Ectodermal cell (in vitro differentiated cells): ENCODE measurements around the gene SMIM10L2A.
"Not testable (repeated sequence)": the region's sequence is repeated elsewhere in the genome, so short reads cannot be mapped to it uniquely, and the experiment has no call there.

Source experiments
- H3K27ac ChIP-seq: 2 replicates; pipeline ENCODE4 v1.7.0; 2013; ENCODE audit warnings: mild to moderate bottlenecking, low read depth, low read length; ENCODE audit not compliant: insufficient read depth, poor library complexity, severe bottlenecking
- H3K27me3 ChIP-seq: 2 replicates; pipeline ENCODE4 v1.7.0; 2013; ENCODE audit warnings: mild to moderate bottlenecking, low read length; ENCODE audit not compliant: insufficient read depth, control insufficient read depth, poor library complexity, severe bottlenecking
- H3K36me3 ChIP-seq: one replicate; pipeline ENCODE4 v1.7.0; 2013; ENCODE audit warnings: low read length; ENCODE audit not compliant: control insufficient read depth, insufficient read depth
- H3K4me1 ChIP-seq: one replicate; pipeline ENCODE4 v1.7.0; 2013; ENCODE audit warnings: low read length; ENCODE audit not compliant: control insufficient read depth, insufficient read depth
- H3K4me3 ChIP-seq: 2 replicates; pipeline ENCODE4 v1.7.0; 2013; ENCODE audit warnings: low read depth, low read length, control low read depth; ENCODE audit not compliant: insufficient read depth
- H3K9me3 ChIP-seq: 2 replicates; pipeline ENCODE4 v1.7.0; 2013; ENCODE audit warnings: mild to moderate bottlenecking, low read length, moderate library complexity; ENCODE audit not compliant: control insufficient read depth
- WGBS, 2 experiments: methylation state at CpG; one replicate each; pipeline ENCODE4 v1.1.7; 2013; ENCODE audit warnings: missing lambda C conversion rate in 2 of 2; 5-methylcytosine and 5-hydroxymethylcytosine counted together

SMIM10L2A gene

DNA sequence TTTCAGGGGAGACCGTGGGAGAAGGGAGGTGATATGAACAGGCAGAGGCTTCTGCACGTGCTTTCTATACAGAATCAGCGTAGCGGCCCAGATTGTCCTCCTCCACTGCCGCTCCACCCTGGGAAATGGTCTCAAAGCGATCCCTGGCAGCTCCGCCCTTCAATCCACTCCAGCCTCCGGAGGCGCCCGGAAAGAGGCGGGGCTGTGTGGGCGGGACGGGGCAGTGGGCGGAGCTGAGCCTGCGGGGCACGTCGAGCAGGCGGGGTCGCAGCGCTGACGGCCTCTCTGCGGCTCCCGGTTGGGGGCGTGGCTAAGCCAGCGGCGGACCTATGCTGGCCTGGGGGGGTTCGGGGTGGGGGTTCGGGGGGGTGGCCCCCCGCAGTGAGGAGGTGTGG lies 210 bp upstream of the SMIM10L2A start:
- WGBS, 2 experiments: 2 to 4% methylated on average over 23 to 24 of the region's 29 CpGs
- H3K9me3 ChIP-seq: no peaks in the 10 kb centered on the region
- peaks cover 7% of the 10 kb centered on the region for H3K27me3 ChIP-seq
- H3K4me1 ChIP-seq: no peaks in the 10 kb centered on the region
- H3K27ac ChIP-seq: no peak overlapping the region
- H3K36me3 ChIP-seq: no peaks in the 10 kb centered on the region
- peak overlapping the region; percentile 37 for H3K4me3 ChIP-seq

- H3K4me3 ChIP-seq: peak overlapping the region; percentile 37
- H3K27ac ChIP-seq: not testable (repeated sequence)
These were observed 1.0 kb downstream of the SMIM10L2A start for GRCh38 chrX:135422810-135423168.

GRCh38 chrX:135423173-135423864 lies 1.6 kb downstream of the SMIM10L2A start:
- WGBS, 2 experiments: 72 to 74% methylated on average over 7 to 8 of the region's 9 CpGs
- H3K4me3 ChIP-seq, H3K27ac ChIP-seq: not testable (repeated sequence)

More at GRCh38 chrX:135422810-135423168, 1.0 kb downstream of the SMIM10L2A start:
- not testable (repeated sequence) for H3K9me3 ChIP-seq, H3K4me1 ChIP-seq, H3K27me3 ChIP-seq, H3K36me3 ChIP-seq
- WGBS, 2 experiments: 44 to 47% methylated on average over 7 to 8 of the region's 10 CpGs

GRCh38 chrX:135424469-135424868 lies 2.7 kb downstream of the SMIM10L2A start:
- no peaks in the 10 kb centered on the region for H3K4me1 ChIP-seq
- no peak overlapping the region for H3K27ac ChIP-seq
- no peaks in the 10 kb centered on the region for H3K36me3 ChIP-seq
- H3K4me3 ChIP-seq: no peak overlapping the region
- peaks cover 7% of the 10 kb centered on the region for H3K27me3 ChIP-seq
- H3K9me3 ChIP-seq: no peaks in the 10 kb centered on the region
- 91 to 94% methylated on average over 9 of the region's 9 CpGs for WGBS, 2 experiments

More at GRCh38 chrX:135423173-135423864, 1.6 kb downstream of the SMIM10L2A start:
- H3K36me3 ChIP-seq, H3K27me3 ChIP-seq, H3K9me3 ChIP-seq, H3K4me1 ChIP-seq: not testable (repeated sequence)

DNA sequence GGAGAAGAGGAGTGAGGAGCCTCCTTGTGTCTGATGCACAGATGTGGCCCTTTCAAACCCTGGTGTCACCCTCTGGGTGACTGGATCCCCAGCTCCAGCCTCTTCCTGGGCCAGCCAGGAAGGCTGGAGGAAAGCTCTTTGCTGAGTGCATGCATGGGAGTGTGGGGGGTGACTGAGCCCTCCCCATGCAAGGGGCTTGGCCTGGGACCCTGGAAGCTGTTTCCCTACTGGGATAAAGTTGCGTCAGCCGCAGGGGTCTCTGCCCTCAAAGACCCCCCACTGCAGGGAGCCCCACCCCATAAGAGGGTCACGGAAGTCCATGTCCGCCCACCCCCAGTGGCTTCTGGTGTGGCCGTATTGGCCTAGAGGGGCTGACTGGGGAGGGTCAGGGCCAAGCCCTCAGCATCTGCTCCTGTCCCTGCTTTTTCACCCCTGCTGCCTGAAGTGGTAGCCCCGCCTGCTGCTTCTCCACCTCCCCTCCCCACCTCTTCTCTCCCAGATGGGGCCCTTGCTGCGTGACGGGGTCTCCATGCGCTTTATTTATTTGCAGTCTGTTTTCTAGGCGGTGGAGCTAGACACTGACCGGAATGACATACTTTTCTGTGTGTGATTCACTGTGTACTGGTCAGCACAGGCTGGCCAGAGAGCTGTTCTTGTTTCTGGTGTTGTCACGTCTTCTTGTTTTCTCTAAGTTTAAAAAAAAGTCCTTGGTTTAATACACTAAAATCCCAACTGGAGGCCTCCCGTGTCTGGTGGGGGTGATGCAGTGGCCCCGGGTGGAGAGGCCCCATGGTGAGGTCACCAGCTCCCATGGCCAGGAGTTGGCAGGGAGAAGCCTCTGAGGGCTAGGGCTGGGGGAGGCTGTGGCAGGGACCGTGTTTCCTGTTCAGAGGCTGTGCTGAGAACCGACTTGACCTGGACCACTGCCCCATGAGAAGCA lies 3.6 kb downstream of the SMIM10L2A start:
- H3K36me3 ChIP-seq: no peaks in the 10 kb centered on the region
- no peaks in the 10 kb centered on the region for H3K4me1 ChIP-seq
- WGBS, 2 experiments: 78 to 85% methylated on average over 15 to 16 of the region's 16 CpGs
- no peak overlapping the region for H3K4me3 ChIP-seq
- no peak overlapping the region for H3K27ac ChIP-seq
- H3K27me3 ChIP-seq: peaks cover 7% of the 10 kb centered on the region
- H3K9me3 ChIP-seq: no peaks in the 10 kb centered on the region

- no peaks in the 10 kb centered on the region for H3K4me1 ChIP-seq
- WGBS, 2 experiments: 72 to 92% methylated on average over 1 of the region's 1 CpG
- no peaks in the 10 kb centered on the region for H3K9me3 ChIP-seq
- H3K27me3 ChIP-seq: no peaks in the 10 kb centered on the region
- H3K4me3 ChIP-seq: no peak overlapping the region
- H3K36me3 ChIP-seq: no peaks in the 10 kb centered on the region
- no peak overlapping the region for H3K27ac ChIP-seq
These were observed 7.7 kb downstream of the SMIM10L2A start for GRCh38 chrX:135429429-135429828.

GRCh38 chrX:135431886-135432285 lies 10.1 kb downstream of the SMIM10L2A start:
- Histone ChIP-seq H3K9me3 (no peaks in the 10 kb centered on the region), H3K4me1 (no peaks in the 10 kb centered on the region), H3K36me3 (no peaks in the 10 kb centered on the region), H3K4me3 (no peak overlapping the region), H3K27me3 (no peaks in the 10 kb centered on the region), H3K27ac (no peak overlapping the region)

- no peaks in the 10 kb centered on the region for H3K36me3 ChIP-seq
- WGBS, 2 experiments: 82 to 88% methylated on average over 13 of the region's 13 CpGs
- H3K4me1 ChIP-seq: no peaks in the 10 kb centered on the region
- H3K27me3 ChIP-seq: no peaks in the 10 kb centered on the region
- no peak overlapping the region for H3K27ac ChIP-seq
- no peak overlapping the region for H3K4me3 ChIP-seq
- H3K9me3 ChIP-seq: no peaks in the 10 kb centered on the region
These were observed 10.7 kb downstream of the SMIM10L2A start for GRCh38 chrX:135432453-135432852.

DNA sequence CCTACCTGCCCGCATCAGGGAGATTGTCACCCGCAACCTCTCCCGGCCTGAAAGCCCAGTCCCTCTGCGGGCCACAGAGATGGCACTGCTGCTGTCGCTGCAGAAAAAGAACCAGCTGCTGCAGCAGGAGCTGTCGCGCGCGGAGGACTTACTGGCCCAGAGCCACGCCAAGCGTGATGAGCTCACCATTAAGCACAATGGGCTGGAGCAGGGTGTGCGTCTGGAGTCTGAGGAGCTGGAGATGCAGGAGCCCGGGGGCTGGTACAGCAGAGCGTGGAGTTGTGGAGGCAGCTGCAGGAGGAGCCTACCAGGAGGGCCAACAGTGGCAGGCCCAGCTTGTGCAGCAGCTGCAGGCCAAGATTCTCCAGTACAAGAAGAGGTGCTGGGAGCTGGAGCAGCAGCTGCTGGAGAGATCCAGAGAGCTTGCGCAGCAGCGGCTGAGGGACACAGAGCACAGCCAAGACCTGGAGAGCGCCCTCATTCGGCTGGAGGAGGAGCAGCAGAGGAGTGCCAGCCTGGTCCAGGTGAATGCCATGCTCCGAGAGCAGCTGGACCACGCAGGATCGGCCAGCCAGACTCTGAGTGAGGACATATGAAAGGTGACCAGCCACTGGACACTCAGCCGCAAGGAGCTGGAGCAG lies 11.3 kb downstream of the SMIM10L2A start:
- 94 to 95% methylated on average over 22 of the region's 22 CpGs for WGBS, 2 experiments
- Histone ChIP-seq H3K4me3 (no peak overlapping the region), H3K27me3 (no peaks in the 10 kb centered on the region), H3K27ac (no peak overlapping the region), H3K36me3 (no peaks in the 10 kb centered on the region), H3K9me3 (no peaks in the 10 kb centered on the region), H3K4me1 (no peaks in the 10 kb centered on the region)
